HG03097 (cell line): ENCODE results near the gene CD164L2.

Experiments
- ATAC-seq: cut with Tn5 transposase; IDR thresholded peaks from one replicate; pipeline ENCODE4 v1.9.1; 2021; ENCODE audit not compliant: unreplicated experiment, low FRiP score

The CD164L2 gene

GRCh38 chr1:27330786-27331185, 52.3 kb downstream of the CD164L2 start:
- ATAC-seq: no peak
